Neutrophil (primary cell): Measurements from ENCODE around the gene TNFRSF13B.

Experiments
- H3K27ac ChIP-seq: fragments of 200-600 bp; sonication (generic); 2 replicates; pipeline ENCODE4 v1.5.1; 2016; ENCODE audit warnings: mild to moderate bottlenecking, moderate library complexity
- H3K27me3 ChIP-seq: fragments of 200-600 bp; sonication (generic); 2 replicates; pipeline ENCODE4 v1.6.0; 2016; ENCODE audit warnings: mild to moderate bottlenecking
- H3K36me3 ChIP-seq: fragments of 200-600 bp; sonication (generic); 2 replicates; pipeline ENCODE4 v1.5.1; 2017
- H3K4me1 ChIP-seq, 2 experiments: fragments of 200-600 bp in 1 of 2; sonication (generic) in 1 of 2; 1 replicate in 1 of 2; 2 replicates in 1 of 2; pipeline versions ENCODE4 v1.5.1 to v1.6.1; 2013 to 2016; ENCODE audit warnings: low read depth in 1 of 2, low read length in 1 of 2, mild to moderate bottlenecking in 1 of 2, moderate library complexity in 1 of 2; ENCODE audit not compliant: control insufficient read depth in 1 of 2, insufficient read depth in 1 of 2
- H3K4me3 ChIP-seq, 2 experiments: fragments of 200-600 bp in 1 of 2; sonication (generic) in 1 of 2; 1 replicate in 1 of 2; 2 replicates in 1 of 2; pipeline ENCODE4 v1.5.1; 2013 to 2016; ENCODE audit warnings: low read depth in 1 of 2, low read length in 1 of 2, mild to moderate bottlenecking in 1 of 2, moderate library complexity in 1 of 2
- H3K9me3 ChIP-seq: fragments of 200-600 bp; sonication (generic); 2 replicates; pipeline ENCODE4 v1.5.1; 2016
- CTCF ChIP-seq: fragments of 200-600 bp; sonication (generic); IDR thresholded peaks from 2 replicates; pipeline ENCODE4 v1.5.1; 2016; ENCODE audit warnings: antibody characterized with exemption

Gene TNFRSF13B

GRCh38 chr17:16988749-16989229 lies 16.9 kb upstream of the TNFRSF13B start:
- H3K4me3 ChIP-seq = no peak overlapping the region
- no peaks in the 10 kb centered on the region for H3K4me1 ChIP-seq
- H3K27me3 ChIP-seq = no peaks in the 10 kb centered on the region
- no peaks in the 10 kb centered on the region for H3K36me3 ChIP-seq
- no peak overlapping the region for H3K27ac ChIP-seq
- no peaks in the 10 kb centered on the region for H3K9me3 ChIP-seq
- TF ChIP-seq CTCF = no peak

GRCh38 chr17:16987830-16988601 lies 16.1 kb upstream of the TNFRSF13B start:
- Histone ChIP-seq H3K27ac (no peak overlapping the region), H3K4me1 (no peaks in the 10 kb centered on the region), H3K36me3 (no peaks in the 10 kb centered on the region), H3K27me3 (no peaks in the 10 kb centered on the region), H3K9me3 (no peaks in the 10 kb centered on the region), H3K4me3 (no peak overlapping the region)
- no peak for TF ChIP-seq CTCF

- no peaks in the 10 kb centered on the region for H3K36me3 ChIP-seq
- H3K27ac ChIP-seq = no peak overlapping the region
Measured at GRCh38 chr17:16987066-16987829, 15.3 kb upstream of the TNFRSF13B start.

GRCh38 chr17:16986391-16986790 lies 14.5 kb upstream of the TNFRSF13B start:
- TF ChIP-seq CTCF = no peak
- H3K27me3 ChIP-seq = no peaks in the 10 kb centered on the region
- H3K36me3 ChIP-seq = no peaks in the 10 kb centered on the region
- no peaks in the 10 kb centered on the region for H3K9me3 ChIP-seq
- H3K4me1 ChIP-seq = no peaks in the 10 kb centered on the region
- H3K27ac ChIP-seq = no peak overlapping the region
- H3K4me3 ChIP-seq = no peak overlapping the region

More at GRCh38 chr17:16987066-16987829, 15.3 kb upstream of the TNFRSF13B start:
- Histone ChIP-seq H3K27me3 (no peaks in the 10 kb centered on the region), H3K4me1 (no peaks in the 10 kb centered on the region), H3K9me3 (no peaks in the 10 kb centered on the region), H3K4me3 (no peak overlapping the region)
- no peak for TF ChIP-seq CTCF

- Histone ChIP-seq H3K27ac (no peak overlapping the region), H3K27me3 (no peaks in the 10 kb centered on the region), H3K4me1 (no peaks in the 10 kb centered on the region), H3K36me3 (no peaks in the 10 kb centered on the region), H3K4me3 (no peak overlapping the region), H3K9me3 (no peaks in the 10 kb centered on the region)
- TF ChIP-seq CTCF = no peak
Measured at GRCh38 chr17:16981928-16982327, 10.0 kb upstream of the TNFRSF13B start.
